GM04504 (cell line): ENCODE results near the gene SCO2.
"Not testable (repeated sequence)": the region's sequence is repeated elsewhere in the genome, so short reads cannot be mapped to it uniquely, and the experiment has no call there.

Source experiments
- DNase-seq: peaks from one replicate; pipeline ENCODE4 v3.0.0-alpha.2; 2012; ENCODE audit warnings: low read depth

SCO2 gene

GRCh38 chr22:50551160-50551752 is 25.9 kb upstream of the SCO2 start:
- DNase-seq, result no peak

GRCh38 chr22:50550395-50550794 is 25.0 kb upstream of the SCO2 start:
- DNase-seq, result no peak

- DNase-seq, result no peak
Observed at GRCh38 chr22:50548921-50549790, 23.8 kb upstream of the SCO2 start.

- no peak for DNase-seq
Observed at GRCh38 chr22:50548040-50548920, 22.9 kb upstream of the SCO2 start.

GRCh38 chr22:50547263-50547985 is 22.0 kb upstream of the SCO2 start:
- no peak for DNase-seq

- DNase-seq, result no peak
Observed at GRCh38 chr22:50546326-50547262, 21.2 kb upstream of the SCO2 start.

GRCh38 chr22:50545522-50546325 is 20.3 kb upstream of the SCO2 start, which contains the start of gene KLHDC7B:
Gene KLHDC7B, plus strand, starts transcription at chr22:50545899. Its CDS starts 345 bp downstream, at chr22:50546244.
- DNase-seq, result no peak

GRCh38 chr22:50544746-50545253 is 19.4 kb upstream of the SCO2 start:
- DNase-seq, result no peak

GRCh38 chr22:50544078-50544745 is 18.8 kb upstream of the SCO2 start:
- DNase-seq, result no peak

- no peak for DNase-seq
Observed at GRCh38 chr22:50542416-50542927, 17.1 kb upstream of the SCO2 start.

GRCh38 chr22:50541667-50542026 is 16.2 kb upstream of the SCO2 start:
- DNase-seq, result peak; percentile 81

GRCh38 chr22:50540381-50540780 is 15.0 kb upstream of the SCO2 start:
- DNase-seq, result no peak

- no peak for DNase-seq
Observed at GRCh38 chr22:50537765-50538164, 12.4 kb upstream of the SCO2 start.

GRCh38 chr22:50536226-50536625 is 10.8 kb upstream of the SCO2 start:
- no peak for DNase-seq

- DNase-seq, result no peak
Observed at GRCh38 chr22:50535113-50535512, 9.7 kb upstream of the SCO2 start.

- DNase-seq, result not testable (repeated sequence)
Observed at GRCh38 chr22:50533856-50534711, 8.7 kb upstream of the SCO2 start.

- no peak for DNase-seq
Observed at GRCh38 chr22:50532824-50533796, 7.7 kb upstream of the SCO2 start.
